Measurements from ENCODE around the gene PYGB.

Gene PYGB

DNA sequence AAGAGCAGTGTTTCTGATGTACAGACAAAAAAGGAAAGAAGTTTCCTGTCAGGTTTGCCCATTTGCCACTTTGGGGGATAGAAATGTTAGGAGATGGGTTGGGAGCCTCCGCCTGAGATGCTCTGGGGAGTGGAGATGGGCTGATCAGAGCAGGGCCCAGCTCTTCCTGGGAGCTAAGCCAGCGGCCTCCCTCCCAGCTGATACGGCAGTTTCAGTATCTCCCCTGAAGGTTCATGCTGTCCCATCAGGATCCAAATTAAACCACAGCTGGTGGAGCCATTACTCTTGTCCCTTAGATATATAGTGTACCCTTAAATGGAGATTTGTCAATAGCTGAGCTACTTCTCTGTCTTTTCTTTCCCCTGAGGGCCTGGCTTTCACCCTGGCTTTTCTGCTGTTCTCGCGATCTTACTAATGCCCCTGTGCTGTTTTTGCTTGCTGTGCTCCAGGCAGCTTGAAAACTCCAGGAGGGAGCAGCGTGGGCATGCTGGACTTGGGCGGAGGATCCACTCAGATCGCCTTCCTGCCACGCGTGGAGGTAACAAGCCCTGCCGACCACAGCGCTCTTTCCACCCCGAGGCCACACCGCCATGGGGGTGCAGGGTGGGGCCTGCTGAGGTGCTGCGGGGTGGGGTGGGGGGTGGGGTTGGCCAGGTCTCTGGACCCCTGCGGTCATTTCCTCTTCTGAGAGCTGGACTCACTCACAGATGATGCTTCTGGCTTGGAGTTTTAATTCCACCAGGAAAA is 31.5 kb upstream of the PYGB start:
- no peak for DNase-seq (ENCODE audit: low read depth)

DNA sequence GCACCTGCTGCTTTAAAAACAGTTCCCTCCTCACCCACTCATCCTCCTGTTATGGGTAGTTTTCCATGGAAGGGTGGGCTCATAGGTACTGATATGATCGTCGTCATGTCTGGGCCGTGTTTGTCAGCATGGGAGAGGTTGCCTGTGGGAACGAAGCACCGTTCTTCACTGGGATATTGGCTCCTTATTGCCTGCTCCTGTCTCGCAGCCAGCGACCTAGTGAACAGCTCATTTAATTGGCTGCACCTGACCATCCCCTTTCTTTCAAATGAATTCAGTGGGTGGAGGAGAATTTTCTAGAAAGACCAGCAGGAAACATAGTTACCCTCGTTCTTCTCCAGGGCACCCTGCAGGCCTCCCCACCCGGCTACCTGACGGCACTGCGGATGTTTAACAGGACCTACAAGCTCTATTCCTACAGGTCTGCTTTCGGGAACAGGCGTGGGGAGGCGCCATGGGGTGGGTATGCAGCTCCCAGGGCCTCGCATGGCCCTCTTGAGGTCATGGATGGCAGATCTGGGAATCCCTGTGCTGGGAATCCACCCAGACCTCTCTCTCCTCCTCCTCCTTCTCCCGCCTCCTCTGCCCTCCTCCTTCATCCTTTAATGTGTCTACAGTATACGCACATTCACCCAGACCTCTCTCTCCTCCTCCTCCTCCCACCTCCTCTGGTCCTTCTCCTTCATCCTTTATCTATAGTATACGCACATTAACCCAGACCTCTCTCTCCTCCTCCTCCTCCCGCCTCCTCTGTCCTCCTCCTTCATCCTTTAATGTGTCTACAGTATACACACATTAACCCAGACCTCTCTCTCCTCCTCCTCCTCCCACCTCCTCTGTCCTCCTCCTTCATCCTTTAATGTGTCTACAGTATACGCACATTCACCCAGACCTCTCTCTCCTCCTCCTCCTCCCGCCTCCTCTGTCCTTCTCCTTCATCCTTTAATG is 30.4 kb upstream of the PYGB start:
- no peak for DNase-seq (ENCODE audit: low read depth)

DNA sequence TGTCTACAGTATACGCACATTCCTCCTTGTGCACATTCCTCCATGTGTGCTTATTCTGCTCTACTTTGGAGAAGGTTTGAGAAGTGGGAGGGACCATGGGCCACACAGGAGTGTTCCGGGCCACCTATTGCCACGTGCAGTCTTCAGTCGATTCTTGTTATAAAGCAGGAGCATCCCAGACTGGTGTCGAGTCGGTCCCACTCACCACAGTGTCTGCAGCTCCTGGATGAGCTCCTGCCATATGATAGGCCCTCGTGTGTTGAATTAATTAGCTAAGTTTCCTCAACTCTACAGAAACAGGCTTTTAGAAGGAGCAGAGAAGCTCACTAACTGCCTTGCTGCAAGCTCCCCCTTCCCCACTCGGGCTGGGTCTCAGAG is 29.8 kb upstream of the PYGB start:
- DNase-seq (ENCODE audit: low read depth), result no peak

DNA sequence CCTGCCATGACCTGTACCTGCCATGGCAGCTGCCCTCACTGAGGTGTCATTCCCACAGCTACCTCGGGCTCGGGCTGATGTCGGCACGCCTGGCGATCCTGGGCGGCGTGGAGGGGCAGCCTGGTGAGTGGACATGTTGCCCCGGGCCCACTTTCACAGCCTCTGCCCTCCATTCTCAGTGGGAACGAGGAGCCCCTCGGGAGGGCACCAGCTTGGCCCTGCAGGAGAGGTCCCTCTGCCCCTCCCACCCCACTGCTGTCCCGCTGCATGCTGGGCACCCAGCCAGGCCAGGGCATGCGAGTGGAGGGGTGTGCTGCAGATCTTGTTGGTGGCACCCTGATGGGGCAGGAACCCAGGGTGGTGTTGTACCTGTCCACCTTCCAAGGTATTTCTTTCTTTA is 29.4 kb upstream of the PYGB start:
- DNase-seq (ENCODE audit: low read depth), result no peak

DNA sequence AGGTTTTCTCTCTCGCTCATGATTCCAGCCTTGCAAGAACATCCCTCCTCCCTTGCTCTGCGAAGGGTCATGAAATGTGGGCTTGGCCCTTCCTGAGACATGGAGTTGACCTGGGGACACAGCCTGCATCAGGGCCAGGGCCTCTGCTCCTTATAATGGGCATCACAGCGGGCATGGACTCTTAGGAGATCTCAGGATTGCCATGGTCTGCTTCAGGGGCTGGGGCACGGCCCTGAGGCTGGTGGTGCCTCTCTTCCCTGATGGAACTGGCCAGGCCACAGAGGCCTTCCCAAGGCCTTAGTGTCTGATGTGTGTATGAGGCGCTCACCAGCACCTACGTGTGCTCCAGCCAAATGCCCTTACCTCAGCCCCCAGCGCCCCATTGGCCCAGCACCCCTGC is 28.5 kb upstream of the PYGB start:
- no peak for DNase-seq (ENCODE audit: low read depth)

DNA sequence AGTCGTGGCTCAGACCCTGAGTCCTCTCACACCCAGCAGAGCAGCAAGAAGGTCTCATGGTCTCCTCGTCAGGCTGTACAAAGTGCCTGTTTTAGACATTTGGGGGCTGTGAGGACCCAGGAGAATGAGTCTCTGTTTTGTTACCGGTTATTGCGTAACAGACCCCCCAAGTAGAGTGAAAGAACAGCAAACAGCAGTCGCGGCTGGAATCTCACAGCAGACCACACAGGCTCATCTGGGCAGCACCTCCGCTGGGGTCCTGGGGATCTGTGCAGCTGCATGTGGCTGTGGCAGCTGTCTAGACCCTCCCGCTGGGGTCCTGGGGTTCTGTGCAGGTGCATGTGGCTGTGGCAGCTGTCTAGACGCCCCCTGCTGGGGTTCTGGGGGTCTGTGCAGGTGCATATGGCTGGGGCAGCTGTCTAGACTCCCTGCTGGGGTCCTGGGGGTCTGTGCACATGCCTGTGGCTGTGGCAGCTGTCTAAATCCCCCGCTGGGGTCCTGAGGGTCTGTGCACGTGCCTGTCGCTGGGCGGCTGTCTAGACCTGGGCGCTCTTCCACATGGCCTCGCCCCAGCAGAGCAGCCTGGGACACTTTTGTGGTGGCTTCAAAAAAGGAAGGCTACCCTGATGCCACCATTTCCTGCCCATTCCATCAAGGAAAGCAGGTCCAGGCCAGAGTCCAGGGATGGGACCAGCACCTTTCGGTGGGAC is 27.7 kb upstream of the PYGB start:
- DNase-seq (ENCODE audit: low read depth), result no peak

DNA sequence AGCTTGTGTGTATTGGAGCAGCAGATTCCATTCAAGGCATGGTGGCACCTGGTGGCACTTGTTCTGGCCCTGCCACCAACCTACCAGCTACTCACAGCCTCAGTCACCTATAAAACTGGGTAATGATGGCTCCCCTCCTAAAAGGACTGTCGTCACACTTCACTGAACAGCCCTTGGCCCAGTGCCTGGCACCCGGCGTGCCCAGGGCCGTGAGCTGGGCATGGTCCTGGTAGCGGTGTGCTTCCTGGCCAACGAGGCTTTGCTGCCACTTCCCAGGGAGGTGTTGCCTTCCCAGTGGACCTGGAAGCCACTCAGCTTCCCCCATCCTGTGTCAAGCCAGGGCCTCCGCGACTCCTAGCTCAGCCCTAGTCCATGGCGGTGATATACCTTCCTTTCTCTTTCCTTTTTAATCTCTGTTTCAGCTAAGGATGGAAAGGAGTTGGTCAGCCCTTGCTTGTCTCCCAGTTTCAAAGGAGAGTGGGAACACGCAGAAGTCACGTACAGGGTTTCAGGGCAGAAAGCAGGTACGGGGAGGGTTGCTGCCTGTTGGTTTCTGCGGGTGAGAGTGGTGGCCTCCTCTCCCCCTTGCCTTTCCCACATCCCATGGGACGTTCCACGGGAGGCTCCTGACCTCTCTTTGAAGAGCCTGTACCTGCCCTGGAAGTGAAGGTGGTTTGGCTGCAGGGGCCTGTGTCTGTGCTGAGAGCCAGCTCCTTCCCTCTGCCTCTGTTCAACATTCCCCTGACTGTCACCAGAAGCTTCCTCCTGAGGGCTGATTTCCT is 26.9 kb upstream of the PYGB start:
- no peak for DNase-seq (ENCODE audit: low read depth)

DNA sequence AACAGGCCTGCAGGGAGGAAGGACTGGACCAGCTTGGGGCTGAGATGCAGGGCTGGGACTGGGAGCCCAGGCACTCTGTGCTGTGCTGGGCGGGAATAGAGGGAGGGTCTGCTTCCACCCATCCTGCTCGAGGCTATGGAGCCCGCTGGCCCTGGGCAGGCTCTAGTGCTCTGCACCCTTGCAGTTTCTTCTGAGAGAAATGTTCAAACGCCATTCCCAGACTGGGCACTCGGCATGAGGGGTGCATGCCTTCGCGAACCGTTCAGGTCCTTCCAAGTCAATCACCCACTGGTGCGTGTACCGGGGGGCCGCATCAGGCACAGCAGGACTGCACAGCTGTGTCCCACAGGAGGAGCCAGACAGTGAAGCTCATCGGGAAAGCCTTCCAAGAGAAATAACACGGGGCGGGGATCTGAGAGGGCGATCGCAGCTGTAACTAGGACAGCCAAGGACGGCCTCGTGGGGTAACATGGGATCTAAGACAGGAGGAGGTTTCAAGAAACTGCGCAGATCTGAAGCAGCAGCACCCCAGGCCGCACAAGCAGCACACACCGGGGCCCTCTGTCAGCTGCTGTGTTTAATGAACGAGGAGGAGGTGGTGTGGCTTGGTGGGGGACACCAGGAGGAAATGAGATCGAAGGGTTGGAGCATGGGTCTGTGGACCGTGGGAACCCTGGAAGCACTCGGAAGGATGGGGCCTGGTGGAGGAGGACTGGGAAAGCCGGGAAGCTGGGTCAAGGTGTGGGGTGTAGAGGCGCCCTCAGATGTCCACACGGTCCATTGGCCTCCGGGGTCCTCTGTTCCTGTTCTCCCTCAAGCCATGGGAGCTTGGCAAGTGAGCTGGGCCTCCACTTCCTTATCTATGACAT is 26.1 kb upstream of the PYGB start:
- DNase-seq (ENCODE audit: low read depth), result no peak

DNA sequence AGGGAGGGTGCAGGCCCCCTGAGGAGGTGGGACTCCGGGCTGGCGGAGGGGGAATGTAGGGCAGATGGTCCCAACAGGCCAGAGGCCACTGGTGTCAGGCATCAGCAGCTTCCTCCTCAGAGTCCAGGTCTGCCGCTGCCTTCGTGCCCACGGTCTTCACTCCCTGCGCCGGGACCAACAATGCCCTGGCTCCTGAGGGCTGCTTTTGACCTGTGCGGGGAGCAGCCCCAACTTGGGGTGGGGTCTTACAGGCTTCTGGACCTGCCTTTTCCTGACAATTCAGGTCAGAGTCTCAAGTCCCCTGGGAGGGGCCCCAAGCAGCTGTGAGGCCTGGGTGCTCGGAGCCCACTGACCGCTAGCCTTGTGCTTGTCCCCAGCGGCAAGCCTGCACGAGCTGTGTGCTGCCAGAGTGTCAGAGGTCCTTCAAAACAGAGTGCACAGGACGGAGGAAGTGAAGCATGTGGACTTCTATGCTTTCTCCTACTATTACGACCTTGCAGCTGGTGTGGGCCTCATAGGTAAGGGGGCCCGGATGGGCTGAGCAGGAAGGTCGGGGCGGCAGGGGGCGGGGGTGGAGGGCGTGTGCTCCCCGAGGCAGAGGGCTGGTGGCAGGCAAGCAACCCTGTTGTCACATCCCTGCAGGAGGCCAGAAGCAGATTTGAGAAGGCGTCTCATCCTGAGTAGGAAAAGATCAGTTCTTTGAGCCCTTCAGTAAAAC is 25.3 kb upstream of the PYGB start:
- no peak for DNase-seq (ENCODE audit: low read depth)

DNA sequence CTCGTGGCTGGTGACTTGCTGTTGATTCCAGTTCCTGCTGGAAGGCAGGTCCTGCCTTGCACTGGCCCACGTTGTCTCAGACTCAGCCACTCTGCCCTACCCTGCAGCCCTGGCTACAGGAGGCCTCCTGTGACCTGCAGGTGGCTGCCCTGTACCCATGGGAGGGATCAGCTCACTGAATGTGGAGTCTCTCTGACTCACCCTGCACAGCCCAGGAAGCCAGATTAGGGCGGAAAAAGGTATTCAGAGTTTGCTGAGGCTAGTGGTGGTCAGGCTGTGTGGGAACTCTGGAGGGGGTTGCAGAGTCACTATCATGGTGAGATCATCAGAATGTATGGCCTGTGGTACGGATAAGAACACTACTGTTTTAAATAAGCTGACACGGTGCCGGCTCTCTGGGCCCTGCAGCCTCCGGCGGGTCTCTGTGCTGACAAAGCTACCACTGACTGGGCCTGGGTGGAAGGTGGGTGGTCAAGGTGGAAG is 24.7 kb upstream of the PYGB start:
- peak; percentile 73 for DNase-seq (ENCODE audit: low read depth)

DNA sequence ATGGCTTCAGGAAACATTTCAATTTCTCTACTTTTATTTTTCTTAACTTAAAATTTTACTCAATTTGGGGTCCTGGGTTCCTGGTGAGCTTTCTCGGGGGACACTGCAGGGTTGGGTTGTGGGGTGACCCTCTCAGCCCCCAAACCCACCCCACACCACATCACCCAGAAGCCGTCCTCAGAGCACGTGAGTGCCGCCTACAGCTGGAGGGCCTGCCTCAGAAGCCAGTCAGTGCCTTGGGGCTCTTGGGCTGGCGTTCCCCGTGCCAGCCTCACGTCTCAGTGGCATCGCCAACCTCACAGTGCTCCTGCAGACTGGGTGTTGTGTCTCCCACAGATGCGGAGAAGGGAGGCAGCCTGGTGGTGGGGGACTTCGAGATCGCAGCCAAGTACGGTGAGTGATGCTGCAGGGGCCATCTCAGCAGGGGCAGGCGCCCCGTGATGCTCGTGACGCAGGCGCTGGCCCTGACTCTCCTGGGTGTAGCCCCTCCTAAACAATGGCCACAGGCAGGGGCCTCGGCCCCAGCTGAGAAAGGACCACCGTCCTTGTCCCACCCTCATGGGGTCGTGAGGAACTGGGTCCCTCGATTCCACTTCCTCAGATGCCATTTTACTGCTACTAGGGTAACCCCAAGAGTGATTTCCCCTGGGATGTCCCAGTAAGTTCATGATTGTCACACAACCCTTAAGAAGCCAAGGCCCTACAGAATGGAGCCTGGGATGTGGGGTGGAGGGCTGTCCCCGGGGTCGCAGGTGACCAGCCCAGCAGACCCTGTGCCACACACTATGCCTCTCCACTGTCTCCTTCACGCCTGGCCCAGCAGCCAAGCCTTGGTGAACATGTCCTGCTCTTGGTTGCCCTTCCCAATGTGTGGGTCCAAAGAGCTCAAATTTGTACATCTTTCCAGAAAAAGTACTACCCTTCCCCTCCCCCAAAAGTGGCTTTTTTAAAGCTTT is 23.8 kb upstream of the PYGB start:
- no peak for DNase-seq (ENCODE audit: low read depth)

DNA sequence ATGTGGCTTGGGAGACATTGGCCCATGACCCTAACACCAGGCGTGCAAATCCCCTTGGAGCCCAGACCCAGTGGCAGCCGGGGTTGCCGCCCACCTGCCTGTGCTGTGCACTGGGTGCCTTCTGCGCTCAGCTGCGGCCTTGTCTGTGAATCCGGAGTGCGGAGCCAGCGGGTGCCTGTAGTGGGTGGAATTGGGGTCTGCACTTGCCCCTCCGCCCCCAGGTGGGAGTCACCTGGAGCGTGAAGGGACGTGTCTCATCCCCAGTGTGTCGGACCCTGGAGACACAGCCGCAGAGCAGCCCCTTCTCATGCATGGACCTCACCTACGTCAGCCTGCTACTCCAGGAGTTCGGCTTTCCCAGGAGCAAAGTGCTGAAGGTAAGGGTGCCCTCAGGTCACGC is 22.9 kb upstream of the PYGB start:
- no peak for DNase-seq (ENCODE audit: low read depth)

DNA sequence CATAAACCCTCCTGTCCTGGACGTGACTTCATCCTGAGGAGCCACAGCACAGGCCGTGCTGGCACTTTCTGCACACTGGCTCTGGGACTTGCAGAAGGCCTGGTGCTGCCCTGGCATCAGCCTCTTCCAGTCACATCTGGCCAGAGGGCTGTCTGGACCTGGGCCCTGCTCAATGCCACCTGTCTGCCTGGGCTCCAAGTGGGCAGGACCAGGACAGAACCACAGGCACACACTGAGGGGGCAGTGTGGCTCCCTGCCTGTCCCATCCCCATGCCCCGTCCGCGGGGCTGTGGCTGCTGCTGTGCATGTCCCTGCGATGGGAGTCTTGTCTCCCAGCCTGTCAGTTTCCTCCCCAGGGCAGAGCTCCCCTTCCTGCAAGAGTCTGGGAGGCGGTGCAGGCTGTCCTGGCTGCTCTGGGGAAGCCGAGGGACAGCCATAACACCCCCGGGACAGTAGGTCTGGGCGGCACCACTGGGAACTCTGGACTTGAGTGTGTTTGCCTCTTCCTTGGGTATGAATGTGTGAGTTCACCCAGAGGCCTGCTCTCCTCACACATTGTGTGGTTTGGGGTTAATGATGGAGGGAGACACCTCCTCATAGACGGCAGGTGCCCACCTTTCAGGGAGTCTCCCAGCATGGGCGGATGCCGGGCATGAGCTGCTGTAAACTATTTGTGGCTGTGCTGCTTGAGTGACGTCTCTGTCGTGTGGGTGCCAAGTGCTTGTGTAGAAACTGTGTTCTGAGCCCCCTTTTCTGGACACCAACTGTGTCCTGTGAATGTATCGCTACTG is 22.0 kb upstream of the PYGB start:
- no peak for DNase-seq (ENCODE audit: low read depth)

DNA sequence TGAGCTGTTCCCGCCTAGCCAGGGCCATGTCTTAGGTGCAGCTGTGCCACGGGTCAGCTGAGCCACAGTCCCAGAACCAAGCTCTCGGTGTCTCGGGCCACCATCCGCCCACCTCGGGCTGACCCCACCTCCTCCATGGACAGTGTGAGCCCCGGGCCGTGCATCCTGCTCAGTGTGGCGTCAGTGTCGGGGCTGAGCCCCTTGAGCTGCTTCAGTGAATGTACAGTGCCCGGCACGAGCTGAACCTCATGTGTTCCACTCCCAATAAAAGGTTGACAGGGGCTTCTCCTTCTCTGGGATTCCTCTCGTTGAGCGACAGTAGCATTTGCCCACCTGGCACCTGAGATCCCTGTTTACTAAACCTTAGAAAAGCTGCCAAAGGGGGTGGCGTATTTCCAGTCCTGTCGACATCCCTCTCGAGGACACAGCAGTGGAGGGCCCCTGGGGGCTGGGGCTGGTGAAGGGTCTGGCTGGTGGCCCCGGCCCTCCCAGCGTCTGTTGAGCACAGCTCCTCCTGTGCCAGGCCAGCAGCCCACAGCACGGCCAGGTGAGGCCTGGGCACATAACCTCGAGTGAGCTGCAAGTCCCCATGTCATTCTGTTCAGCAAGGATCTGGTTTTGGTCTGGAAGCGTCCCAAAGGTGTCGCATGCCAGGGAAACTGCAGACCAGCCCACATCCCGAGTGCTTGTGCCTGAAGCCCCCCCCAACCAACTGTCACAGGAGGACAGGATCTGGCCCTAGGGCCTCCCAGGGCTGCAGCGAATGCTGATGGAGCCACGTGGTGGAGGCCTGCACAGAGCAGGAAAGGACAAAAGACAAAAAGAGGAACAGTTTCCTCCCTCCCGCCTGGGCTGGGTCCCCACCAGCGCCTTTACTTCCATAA is 21.2 kb upstream of the PYGB start:
- no peak for DNase-seq (ENCODE audit: low read depth)

DNA sequence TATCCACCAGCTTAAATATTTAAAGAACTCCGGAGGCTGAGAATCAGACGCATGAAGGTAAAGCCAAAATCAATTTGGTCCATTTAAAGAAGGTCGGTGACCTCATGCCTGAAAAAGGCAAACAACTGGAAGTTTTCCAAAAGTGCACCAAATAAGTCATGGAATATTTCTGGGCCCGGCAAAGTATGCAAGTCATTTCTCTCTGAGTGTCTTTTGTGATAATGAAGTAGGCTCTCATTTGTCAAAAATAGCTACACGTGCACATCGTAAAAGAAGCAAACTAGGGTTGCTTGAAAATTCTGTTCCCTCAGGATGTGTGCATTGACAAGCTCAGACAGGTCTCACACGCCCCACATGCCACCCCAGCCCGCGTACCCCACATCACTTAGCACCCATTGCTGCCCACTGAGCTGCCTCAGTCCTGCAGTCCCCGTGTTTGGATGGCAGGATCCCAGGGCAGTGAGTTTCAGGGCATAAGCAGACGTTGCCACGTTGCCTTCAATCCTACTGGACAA is 20.5 kb upstream of the PYGB start:
- DNase-seq (ENCODE audit: low read depth), result peak; percentile 62

DNA sequence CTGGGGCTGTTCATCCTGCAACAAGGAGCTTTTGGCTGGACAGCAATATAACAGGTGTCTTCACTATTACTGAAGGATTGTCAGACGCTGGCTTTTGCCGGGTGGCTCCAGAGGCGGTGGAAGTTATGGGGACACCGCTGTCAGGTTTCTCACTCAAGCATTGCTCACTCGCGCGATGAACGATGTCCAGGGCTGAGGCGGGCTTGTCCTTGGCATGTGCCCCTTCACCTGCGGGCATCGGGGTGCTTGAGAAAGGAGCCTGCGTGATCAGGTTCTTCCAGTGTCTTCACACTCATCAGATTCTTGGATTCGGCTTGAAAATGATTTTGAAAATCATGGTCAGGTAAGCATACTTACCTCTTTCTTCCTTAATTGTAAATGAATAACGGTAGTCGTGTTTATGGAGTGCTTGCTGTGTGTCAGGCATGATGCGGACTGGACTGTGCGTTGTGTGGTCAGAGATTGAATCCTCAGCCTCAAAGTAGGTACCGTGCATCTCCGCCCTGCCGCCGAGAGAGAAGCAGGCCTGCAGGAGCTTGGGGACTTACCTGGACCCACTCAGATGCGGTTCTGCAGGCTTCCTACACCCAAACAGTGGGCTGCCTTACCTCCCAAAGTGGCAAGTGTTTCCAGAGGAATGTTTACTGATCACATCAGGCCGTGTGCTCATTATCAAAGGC is 18.3 kb upstream of the PYGB start:
- no peak for DNase-seq (ENCODE audit: low read depth)

All from GM04504 (cell line).